B cell (primary cell): Measurements from ENCODE around the gene UBR1. TPM values are rescaled to one million over a fixed set of nuclear protein-coding genes. Genes with fewer than 3 reads are reported as not detected.
"Not testable (repeated sequence)": the region's sequence is repeated elsewhere in the genome, so short reads cannot be mapped to it uniquely, and the experiment has no call there.

ENCODE experiments used
- ATAC-seq: fragments of 200-7000 bp; cut with Tn5 transposase; one replicate; pipeline ENCODE4 v1.10.0; 2021; ENCODE audit warnings: low read depth, mild to moderate bottlenecking, moderate number of reproducible peaks, moderate library complexity
- CTCF ChIA-PET: fragments of 350-600 bp; sonication (Branson Sonifier 250); formaldehyde crosslinking; loops from one replicate; lab custom pipeline; 2021; ENCODE audit warnings: antibody characterized with exemption, inconsistent platforms; lab: Charles Lee
- POLR2A ChIA-PET: fragments of 350-600 bp; sonication (Branson Sonifier 250); formaldehyde crosslinking; loops from one replicate; lab custom pipeline; 2021; ENCODE audit warnings: antibody characterized with exemption; lab: Charles Lee
- DNase-seq: peaks from one replicate; pipeline ENCODE4 v3.0.0; 2013
- H2AFZ ChIP-seq: 2 replicates; pipeline ENCODE4 v1.6.1; 2012; ENCODE audit warnings: mild to moderate bottlenecking, low read depth, low read length; ENCODE audit not compliant: insufficient read depth, poor library complexity, severe bottlenecking
- H3K27ac ChIP-seq, 2 donors: 1 replicate in 1 of 2; 2 replicates in 1 of 2; pipeline ENCODE4 v1.5.1; 2012 to 2013; ENCODE audit warnings: low read length in 2 of 2, mild to moderate bottlenecking in 2 of 2, moderate library complexity in 1 of 2
- H3K27me3 ChIP-seq, 4 experiments: fragments of 200-600 bp in 1 of 4; sonication (generic) in 1 of 4; replicated peaks in 1 of 4; 1 replicate in 2 of 4; 2 replicates in 2 of 4; pipeline versions ENCODE4 v1.6.1 to v1.7.0; 2013 to 2016; ENCODE audit warnings: low read length in 3 of 4, mild to moderate bottlenecking in 2 of 4, mixed read lengths in 1 of 4, moderate library complexity in 1 of 4; ENCODE audit not compliant: insufficient read depth in 4 of 4, control insufficient read depth in 3 of 4; ENCODE audit errors: control extremely low read depth in 1 of 4
- H3K36me3 ChIP-seq, 2 experiments: replicated peaks in 1 of 2; 1 replicate in 1 of 2; 2 replicates in 1 of 2; pipeline versions ENCODE4 v1.6.1 to v1.7.1; 2013; ENCODE audit warnings: low read length in 1 of 2; ENCODE audit not compliant: insufficient read depth in 2 of 2, control insufficient read depth in 1 of 2; ENCODE audit errors: control extremely low read depth in 1 of 2, extremely low read depth in 1 of 2
- H3K4me1 ChIP-seq, 2 donors: fragments of 200-600 bp in 1 of 2; sonication (generic) in 1 of 2; 1 replicate in 1 of 2; 2 replicates in 1 of 2; pipeline versions ENCODE4 v1.5.1 to v1.6.1; 2013 to 2017; ENCODE audit warnings: low read length in 2 of 2; ENCODE audit not compliant: control insufficient read depth in 2 of 2, insufficient read depth in 2 of 2
- H3K4me2 ChIP-seq: replicated peaks from 2 replicates; pipeline ENCODE3; 2012; ENCODE audit warnings: mild to moderate bottlenecking, low read depth, low read length; ENCODE audit not compliant: poor library complexity, severe bottlenecking
- H3K4me3 ChIP-seq, 5 experiments: fragments of 200-600 bp in 1 of 5; sonication (generic) in 1 of 5; 1 replicate in 3 of 5; 2 replicates in 2 of 5; pipeline versions ENCODE4 v1.5.1 to v1.7.0; 2011 to 2016; ENCODE audit warnings: low read length in 4 of 5, mild to moderate bottlenecking in 4 of 5, low read depth in 2 of 5, control low read depth in 1 of 5, moderate library complexity in 1 of 5; ENCODE audit not compliant: insufficient read depth in 1 of 5; ENCODE audit errors: control extremely low read depth in 1 of 5, extremely low read depth in 1 of 5
- H3K79me2 ChIP-seq: fragments of 200-600 bp; sonication (generic); one replicate; pipeline ENCODE4 v1.6.0; 2016; ENCODE audit warnings: low read length; ENCODE audit not compliant: control insufficient read depth, insufficient read depth
- H3K9ac ChIP-seq: fragments of 200-600 bp; sonication (generic); 2 replicates; pipeline ENCODE4 v1.6.1; 2017; ENCODE audit warnings: mild to moderate bottlenecking, low read length, moderate library complexity
- H3K9me3 ChIP-seq, 3 donors: one replicate each; pipeline versions ENCODE4 v1.6.1 to v1.7.1; 2013; ENCODE audit warnings: low read length in 2 of 3; ENCODE audit not compliant: control insufficient read depth in 2 of 3, insufficient read depth in 1 of 3; ENCODE audit errors: control extremely low read depth in 1 of 3
- H4K20me1 ChIP-seq: 2 replicates; pipeline ENCODE4 v1.6.0; 2012; ENCODE audit warnings: mild to moderate bottlenecking, low read length; ENCODE audit not compliant: insufficient read depth, control insufficient read depth, poor library complexity, severe bottlenecking
- H3K27ac Mint-ChIP-seq: one replicate; pipeline ENCODE4 v1.8.0; 2021; ENCODE audit warnings: mixed read lengths
- H3K27me3 Mint-ChIP-seq: one replicate; pipeline ENCODE4 v1.8.0; 2021; ENCODE audit warnings: mixed read lengths
- H3K4me1 Mint-ChIP-seq: one replicate; pipeline ENCODE4 v1.8.0; 2021; ENCODE audit warnings: mixed read lengths
- H3K4me3 Mint-ChIP-seq: one replicate; pipeline ENCODE4 v1.8.0; 2021; ENCODE audit warnings: mixed read lengths
- H3K9me3 Mint-ChIP-seq: one replicate; pipeline ENCODE4 v1.8.0; 2022; ENCODE audit warnings: mixed read lengths; ENCODE audit not compliant: insufficient read depth
- CTCF ChIP-seq: fragments of 200-600 bp; IDR thresholded peaks from one replicate; pipeline ENCODE4 v1.8.0; 2022; ENCODE audit warnings: antibody characterized with exemption, mild to moderate bottlenecking
- EZH2 ChIP-seq: IDR thresholded peaks from 2 replicates; pipeline ENCODE4 v1.6.1; 2012; ENCODE audit warnings: borderline replicate concordance, low read depth, mild to moderate bottlenecking, moderate library complexity, low read length; ENCODE audit not compliant: insufficient read depth, poor library complexity, severe bottlenecking
- WGBS: methylation state at CpG from one replicate; pipeline ENCODE4 v1.1.5; 2013; ENCODE audit warnings: missing lambda C conversion rate; ENCODE audit not compliant: insufficient coverage; 5-methylcytosine and 5-hydroxymethylcytosine counted together
- intact Hi-C: fragments of 100-400 bp; cut with micrococcal nuclease; formaldehyde crosslinking; loops from one replicate; pipeline ENCODE4 v1.10.0; 2022
- polyA plus RNA-seq: library from polyadenylated mRNA; depleted of rRNA; stranded (reverse); fragments of >200 nt; gene quantifications from 2 replicates; pipeline ENCODE4 v1.2.3, GENCODE V29; 2012
- total RNA-seq, 2 donors: library from RNA; stranded (reverse); fragments of 120-200 nt in 1 of 2; gene quantifications; 1 replicate in 1 of 2; 2 replicates in 1 of 2; pipeline versions ENCODE4 v1.2.3 to v1.2.4, GENCODE V29; 2013 to 2022

The UBR1 gene
- total and polyA plus RNA-seq, 2 donors (not counting 1 experiment from before 2014, with no cell fraction given) = 9.7 to 66.7 TPM

- peaks cover 10% of the 10 kb centered on the region for H3K9me3 Mint-ChIP-seq
- H3K27me3 Mint-ChIP-seq, H3K9ac ChIP-seq, POLR2A ChIA-PET, H2AFZ ChIP-seq, CTCF ChIA-PET, H3K36me3 ChIP-seq, H3K79me2 ChIP-seq, H3K4me3 Mint-ChIP-seq, H3K27ac Mint-ChIP-seq, DNase-seq, ATAC-seq, H4K20me1 ChIP-seq, intact Hi-C loops, H3K9me3 ChIP-seq, H3K27me3 ChIP-seq, H3K27ac ChIP-seq, H3K4me3 ChIP-seq, H3K4me2 ChIP-seq, H3K4me1 Mint-ChIP-seq: not testable (repeated sequence)
- WGBS = 86% methylated on average over 7 of the region's 10 CpGs
- H3K4me1 ChIP-seq = peaks cover 5 to 11% of the 10 kb centered on the region in 2 donors
Observed at GRCh38 chr15:43128174-43128979, 22.5 kb upstream of the UBR1 start.

- H3K9ac ChIP-seq = no peak overlapping the region
- WGBS = no CpG with 5 or more reads among the region's 2 CpGs
- H3K27ac ChIP-seq = no peak overlapping the region
- H3K9me3 ChIP-seq = peaks cover 0 to 2% (median 1%) of the 10 kb centered on the region in 3 donors
- Mint-ChIP-seq H3K4me1 (peaks cover 9% of the 10 kb centered on the region), H3K9me3 (peaks cover 10% of the 10 kb centered on the region), H3K27ac (no peak overlapping the region), H3K27me3 (no peaks in the 10 kb centered on the region), H3K4me3 (no peak overlapping the region)
- no peak for ATAC-seq
- no peaks in the 10 kb centered on the region for H3K27me3 ChIP-seq
- H3K4me2 ChIP-seq = no peak overlapping the region
- POLR2A ChIA-PET = no interaction called here
- H2AFZ ChIP-seq = no peak overlapping the region
- CTCF ChIA-PET = interaction anchor here (0.6 kb wide), 1 partner anchor 12 kb away, joined by 3 read pairs; no protein-coding TSS in a partner anchor
- no peaks in the 10 kb centered on the region for H4K20me1 ChIP-seq
- no peaks in the 10 kb centered on the region for H3K36me3 ChIP-seq
- intact Hi-C loops = no loop called here
- H3K4me3 ChIP-seq = no peak overlapping the region
- no peak for DNase-seq
- no peak for TF ChIP-seq CTCF
- TF ChIP-seq EZH2 = no peak
- H3K79me2 ChIP-seq = no peaks in the 10 kb centered on the region
- peaks cover 1 to 10% of the 10 kb centered on the region in 2 donors for H3K4me1 ChIP-seq
Observed at GRCh38 chr15:43127752-43128151, 21.9 kb upstream of the UBR1 start.
